A549 (cell line): ENCODE results near the gene CPA1. TPM values are rescaled to one million over a fixed set of nuclear protein-coding genes. Genes with fewer than 3 reads are reported as not detected.
"Not testable (repeated sequence)": the region's sequence is repeated elsewhere in the genome, so short reads cannot be mapped to it uniquely, and the experiment has no call there.

Source experiments
- ATAC-seq, 2 experiments: fragments of 200-7000 bp in 1 of 2; fragments of >200 bp in 1 of 2; cut with Nextera tagmentation in 1 of 2; cut with Tn5 transposase in 1 of 2; 3 replicates each; pipeline versions ENCODE4 v1.8.0 to v1.9.1; 2018 to 2020; ENCODE audit warnings: mild to moderate bottlenecking in 1 of 2, moderate library complexity in 1 of 2
- CTCF ChIA-PET: fragments of 300-600 bp; sonication (Branson Sonifier 250); formaldehyde crosslinking; extraction: SDS; loops from one replicate; lab custom pipeline; 2021; ENCODE audit warnings: antibody characterized with exemption, inconsistent platforms; lab: Yijun Ruan, JAX
- POLR2A ChIA-PET: fragments of 350-600 bp; formaldehyde crosslinking; extraction: SDS; loops from one replicate; lab custom pipeline; 2021; ENCODE audit warnings: antibody characterized with exemption, inconsistent platforms; lab: Yijun Ruan, JAX
- DNase-seq, 2 experiments: peaks; one replicate each; pipeline versions ENCODE4 v3.0.0 to v3.0.0-alpha.2; 2011 to 2016; ENCODE audit warnings: low read depth in 1 of 2, low spot score in 1 of 2
- FAIRE-seq: peaks from 2 replicates; lab custom pipeline; 2011; peaks lifted over from hg19 to GRCh38; lab: Jason Lieb, UNC
- H3K27ac ChIP-seq, 2 experiments: fragments of >200 bp; sonication (Bioruptor Twin); formaldehyde crosslinking; 3 replicates each; pipeline ENCODE4 v1.5.1; 2016 to 2017
- H3K4me1 ChIP-seq: fragments of >200 bp; sonication (Bioruptor Twin); formaldehyde crosslinking; 3 replicates; pipeline ENCODE4 v1.6.1; 2016
- H3K4me2 ChIP-seq: fragments of >200 bp; sonication (Bioruptor Twin); formaldehyde crosslinking; 3 replicates; pipeline ENCODE4 v1.6.1; 2016
- H3K4me3 ChIP-seq: fragments of >200 bp; sonication (Bioruptor Twin); formaldehyde crosslinking; 3 replicates; pipeline ENCODE4 v1.5.1; 2016
- H3K9me3 ChIP-seq: fragments of >200 bp; sonication (Bioruptor Twin); formaldehyde crosslinking; 3 replicates; pipeline ENCODE4 v1.6.1; 2016
- CBX8 ChIP-seq: fragments of 200-600 bp; sonication (generic); IDR thresholded peaks from 2 replicates; pipeline ENCODE4 v1.6.1; 2016
- CEBPB ChIP-seq, 2 experiments: fragments of >200 bp in 1 of 2; sonication (Bioruptor Twin) in 1 of 2; formaldehyde crosslinking in 1 of 2; IDR thresholded peaks; 2 replicates each; pipeline ENCODE4 v1.6.1; 2012 to 2016
- EHMT2 ChIP-seq: fragments of 200-600 bp; sonication (generic); IDR thresholded peaks from 2 replicates; pipeline ENCODE4 v1.6.1; 2016; ENCODE audit warnings: antibody characterized with exemption, low read depth, mild to moderate bottlenecking, moderate library complexity
- ESRRA ChIP-seq: fragments of 150-350 bp; IDR thresholded peaks from 2 replicates; pipeline ENCODE4 v1.6.1; 2014; ENCODE audit warnings: mild to moderate bottlenecking, low read length, borderline replicate concordance
- HEYL ChIP-seq: fragments of 250-450 bp; sonication (Bioruptor Pico); IDR thresholded peaks from 2 replicates; pipeline ENCODE4 v1.8.0; 2021; ENCODE audit warnings: mild to moderate bottlenecking, moderate library complexity
- HOXA7 ChIP-seq: fragments of 250-450 bp; sonication (Bioruptor Pico); IDR thresholded peaks from 2 replicates; pipeline ENCODE4 v1.5.0; 2020; ENCODE audit warnings: mild to moderate bottlenecking, moderate library complexity
- JUNB ChIP-seq: fragments of >200 bp; sonication (Bioruptor Twin); formaldehyde crosslinking; IDR thresholded peaks from 2 replicates; pipeline ENCODE4 v1.6.1; 2016
- MYC ChIP-seq: IDR thresholded peaks from 2 replicates; pipeline ENCODE4 v1.6.1; 2012; ENCODE audit warnings: mild to moderate bottlenecking, inconsistent platforms, low read length, improper control_type of control experiment, borderline replicate concordance
- NFE2L2 ChIP-seq: fragments of 150-350 bp; conservative IDR thresholded peaks from 2 replicates; pipeline ENCODE4 v1.6.1; 2014; ENCODE audit warnings: low read length
- NPAS2 ChIP-seq: fragments of 250-450 bp; sonication (Bioruptor Pico); IDR thresholded peaks from 2 replicates; pipeline ENCODE4 v1.8.0; 2022; ENCODE audit warnings: mild to moderate bottlenecking, moderate library complexity, borderline replicate concordance
- POLR2AphosphoS2 ChIP-seq: conservative IDR thresholded peaks from 2 replicates; pipeline ENCODE4 v1.6.1; 2012; ENCODE audit warnings: low read length, improper control_type of control experiment, inconsistent platforms
- RAD21 ChIP-seq, 2 experiments: fragments of >200 bp in 1 of 2; sonication (Bioruptor Twin) in 1 of 2; formaldehyde crosslinking in 1 of 2; IDR thresholded peaks in 1 of 2; conservative IDR thresholded peaks in 1 of 2; 2 replicates in 1 of 2; 3 replicates in 1 of 2; pipeline ENCODE4 v1.6.1; 2012 to 2018; ENCODE audit warnings: inconsistent platforms in 1 of 2
- RARB ChIP-seq: fragments of 250-450 bp; sonication (Bioruptor Pico); IDR thresholded peaks from 2 replicates; pipeline ENCODE4 v1.8.0; 2021; ENCODE audit warnings: mild to moderate bottlenecking, moderate library complexity
- SMC3 ChIP-seq: fragments of >200 bp; sonication (Bioruptor Twin); formaldehyde crosslinking; IDR thresholded peaks from 3 replicates; pipeline ENCODE4 v1.6.1; 2018; ENCODE audit warnings: inconsistent platforms
- TFCP2L1 ChIP-seq: fragments of 250-450 bp; sonication (Bioruptor Pico); IDR thresholded peaks from 2 replicates; pipeline ENCODE4 v1.5.0; 2021; ENCODE audit warnings: mild to moderate bottlenecking
- WGBS: methylation state at CpG from one replicate; pipeline ENCODE4 v1.1.6; 2017; ENCODE audit errors: missing lambda C conversion rate; 5-methylcytosine and 5-hydroxymethylcytosine counted together
- polyA plus RNA-seq, 4 experiments: library from polyadenylated mRNA; depleted of rRNA in 3 of 4; stranded (reverse); fragments of >200 nt; fragmentation: RNase III in 1 of 4; extraction: RNeasy Plus Mini Kit Qiagen cat#74134 plus additional on column Dnase treatment in 1 of 4; gene quantifications; 2 replicates in 3 of 4; 3 replicates in 1 of 4; pipeline ENCODE4 v1.2.3, GENCODE V29; 2011 to 2017
- TF ChIP-seq, protein P1 (sequence below): fragments of 250-450 bp; sonication (Bioruptor Pico); IDR thresholded peaks from 2 replicates; pipeline ENCODE4 v1.5.0; 2020; ENCODE audit warnings: low read depth, mild to moderate bottlenecking, moderate library complexity
- TF ChIP-seq, protein P2 (sequence below): fragments of 250-450 bp; sonication (Bioruptor Pico); IDR thresholded peaks from 2 replicates; pipeline ENCODE4 v1.5.0; 2021; ENCODE audit warnings: mild to moderate bottlenecking, moderate library complexity, borderline replicate concordance
- TF ChIP-seq, protein P3 (sequence below): fragments of 450-650 bp; IDR thresholded peaks from 2 replicates; pipeline ENCODE4 v1.6.1; 2014; ENCODE audit warnings: antibody characterized with exemption
- TF ChIP-seq, protein P4 (sequence below): fragments of >200 bp; sonication (Bioruptor Twin); formaldehyde crosslinking; IDR thresholded peaks from 2 replicates; pipeline ENCODE4 v1.6.1; 2016
- TF ChIP-seq, protein P5 (sequence below): fragments of >200 bp; sonication (Bioruptor Twin); formaldehyde crosslinking; IDR thresholded peaks from 3 replicates; pipeline ENCODE4 v1.6.1; 2016
- TF ChIP-seq, protein P6 (sequence below): IDR thresholded peaks from 2 replicates; pipeline ENCODE4 v1.6.1; 2012; ENCODE audit warnings: low read depth, borderline replicate concordance

Gene CPA1
- polyA plus RNA-seq, 2 of the 4 experiments (the other 2 are of a cell fraction), result not detected

DNA sequence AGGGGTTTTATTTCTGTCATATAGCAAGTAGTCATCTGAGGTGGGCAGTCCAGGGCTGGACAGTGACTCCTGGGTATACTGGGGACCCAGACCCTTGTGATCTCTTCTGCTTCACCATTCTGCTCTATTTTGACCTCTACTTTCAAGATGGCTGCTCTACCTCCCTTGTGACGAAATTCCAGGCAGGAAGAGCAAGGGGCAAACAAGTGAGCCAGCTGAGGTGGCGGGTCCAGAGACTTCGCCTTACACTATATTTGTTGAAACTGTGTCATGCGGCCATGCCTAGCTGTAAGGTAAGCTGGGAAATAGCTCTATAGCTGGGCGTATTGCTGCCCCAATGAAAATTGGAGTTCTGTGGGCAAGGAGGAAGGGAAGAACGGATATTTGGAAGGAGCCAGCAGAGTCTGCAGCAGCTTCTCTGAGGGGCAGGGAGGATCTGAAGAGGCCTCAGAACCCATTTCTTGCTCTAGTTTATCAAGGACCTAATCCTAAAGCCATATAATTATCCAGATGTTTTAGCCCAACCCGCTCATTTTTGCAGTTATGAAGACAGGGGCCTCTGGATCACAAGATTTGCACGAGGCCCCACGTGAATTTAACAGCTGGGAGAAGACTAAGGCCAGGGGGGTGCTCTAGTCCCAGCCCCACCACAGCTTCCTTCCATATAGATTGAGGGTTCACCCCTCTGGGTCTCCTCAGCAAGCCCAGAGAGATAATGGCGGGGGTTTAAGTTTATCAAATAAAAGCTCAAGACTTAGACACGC lies 7.7 kb upstream of the CPA1 start:
- TF ChIP-seq, protein P1, sequence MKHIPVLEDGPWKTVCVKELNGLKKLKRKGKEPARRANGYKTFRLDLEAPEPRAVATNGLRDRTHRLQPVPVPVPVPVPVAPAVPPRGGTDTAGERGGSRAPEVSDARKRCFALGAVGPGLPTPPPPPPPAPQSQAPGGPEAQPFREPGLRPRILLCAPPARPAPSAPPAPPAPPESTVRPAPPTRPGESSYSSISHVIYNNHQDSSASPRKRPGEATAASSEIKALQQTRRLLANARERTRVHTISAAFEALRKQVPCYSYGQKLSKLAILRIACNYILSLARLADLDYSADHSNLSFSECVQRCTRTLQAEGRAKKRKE (CRISPR knock-in tag), result no peak
- no peak for TF ChIP-seq HEYL
- TF ChIP-seq, protein P2, sequence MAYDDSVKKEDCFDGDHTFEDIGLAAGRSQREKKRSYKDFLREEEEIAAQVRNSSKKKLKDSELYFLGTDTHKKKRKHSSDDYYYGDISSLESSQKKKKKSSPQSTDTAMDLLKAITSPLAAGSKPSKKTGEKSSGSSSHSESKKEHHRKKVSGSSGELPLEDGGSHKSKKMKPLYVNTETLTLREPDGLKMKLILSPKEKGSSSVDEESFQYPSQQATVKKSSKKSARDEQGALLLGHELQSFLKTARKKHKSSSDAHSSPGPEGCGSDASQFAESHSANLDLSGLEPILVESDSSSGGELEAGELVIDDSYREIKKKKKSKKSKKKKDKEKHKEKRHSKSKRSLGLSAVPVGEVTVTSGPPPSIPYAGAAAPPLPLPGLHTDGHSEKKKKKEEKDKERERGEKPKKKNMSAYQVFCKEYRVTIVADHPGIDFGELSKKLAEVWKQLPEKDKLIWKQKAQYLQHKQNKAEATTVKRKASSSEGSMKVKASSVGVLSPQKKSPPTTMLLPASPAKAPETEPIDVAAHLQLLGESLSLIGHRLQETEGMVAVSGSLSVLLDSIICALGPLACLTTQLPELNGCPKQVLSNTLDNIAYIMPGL, result no peak
- ATAC-seq, result no peak
- no peak overlapping the region for H3K4me2 ChIP-seq
- POLR2A ChIA-PET, result no interaction called here
- H3K9me3 ChIP-seq, result no peaks in the 10 kb centered on the region
- 65% methylated on average over 11 of the region's 11 CpGs for WGBS
- peaks cover 12% of the 10 kb centered on the region for H3K4me1 ChIP-seq
- no peak overlapping the region for H3K27ac ChIP-seq
- CTCF ChIA-PET, result interaction anchor here (0.8 kb wide), 1 partner anchor 65 kb away, joined by 3 read pairs; no protein-coding TSS in a partner anchor
- no peak overlapping the region for H3K4me3 ChIP-seq
- no peak for DNase-seq
- no peak for FAIRE-seq

DNA sequence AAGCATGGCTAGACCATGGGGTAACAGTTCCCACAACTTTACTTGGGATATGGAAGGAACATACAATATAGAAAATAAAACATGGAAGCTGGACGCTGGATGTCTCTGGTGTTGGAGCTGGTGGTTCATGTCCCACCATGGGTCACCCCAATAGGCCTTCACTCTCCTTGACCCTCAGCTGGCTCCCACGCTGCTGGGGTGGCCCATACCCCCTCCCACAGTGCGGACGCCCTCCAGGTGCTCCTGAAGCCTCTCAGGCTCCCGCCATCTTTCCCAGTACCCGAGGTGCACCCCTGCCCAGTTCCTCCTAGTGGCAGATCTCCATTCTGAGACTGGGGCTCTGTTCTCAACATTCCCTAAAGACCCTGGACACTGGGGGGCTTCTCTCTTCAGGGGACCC lies 5.8 kb upstream of the CPA1 start:
- CTCF ChIA-PET, result no interaction called here
- WGBS, result 64% methylated on average over 6 of the region's 6 CpGs

DNA sequence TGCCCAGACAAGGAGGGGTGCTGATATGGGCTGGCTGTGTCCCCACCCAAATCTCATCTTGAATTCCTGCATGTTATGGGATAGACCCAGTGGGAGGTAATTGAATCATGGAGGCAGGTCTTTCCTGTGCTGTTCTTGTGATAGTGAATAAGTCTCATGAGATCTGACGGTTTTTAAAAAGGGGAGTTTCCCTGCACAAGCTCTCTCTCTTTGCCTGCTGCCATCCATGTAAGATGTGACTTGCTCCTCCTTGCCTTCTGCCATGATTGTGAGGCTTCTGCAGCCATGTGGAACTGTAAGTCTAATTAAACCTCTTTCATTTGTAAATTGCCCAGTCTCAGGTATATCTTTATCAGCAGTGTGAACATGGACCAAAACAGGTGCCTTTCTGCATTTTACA lies 3.8 kb upstream of the CPA1 start:
- H3K27ac ChIP-seq, ATAC-seq, DNase-seq, POLR2A ChIA-PET, H3K4me3 ChIP-seq, H3K4me1 ChIP-seq, H3K4me2 ChIP-seq, FAIRE-seq, H3K9me3 ChIP-seq: not testable (repeated sequence)
- CTCF ChIA-PET, result interaction anchor here (1.3 kb wide), 1 partner anchor 10 kb away, joined by 3 read pairs; no protein-coding TSS in a partner anchor
- 13% methylated on average over 1 of the region's 1 CpG for WGBS

More for the DNA sequence above, 5.8 kb upstream of the CPA1 start:
- Histone ChIP-seq H3K4me1 (peaks cover 4% of the 10 kb centered on the region; the same call in 1 of the 3 replicates), H3K4me2 (no peak overlapping the region), H3K9me3 (no peaks in the 10 kb centered on the region), H3K27ac (no peak overlapping the region), H3K4me3 (no peak overlapping the region)
- DNase-seq (no peak), FAIRE-seq (no peak), ATAC-seq (no peak)
- TF ChIP-seq JUNB (no peak), EHMT2 (no peak), HOXA7 (no peak), RARB (CRISPR knock-in tag) (no peak), CBX8 (no peak), MYC (no peak), CEBPB (IDR thresholded peaks at IDR 0.05) (no peak), TFCP2L1 (CRISPR knock-in tag) (no peak)
- TF ChIP-seq, protein P1 (CRISPR knock-in tag), result no peak
- POLR2A ChIA-PET, result no interaction called here

DNA sequence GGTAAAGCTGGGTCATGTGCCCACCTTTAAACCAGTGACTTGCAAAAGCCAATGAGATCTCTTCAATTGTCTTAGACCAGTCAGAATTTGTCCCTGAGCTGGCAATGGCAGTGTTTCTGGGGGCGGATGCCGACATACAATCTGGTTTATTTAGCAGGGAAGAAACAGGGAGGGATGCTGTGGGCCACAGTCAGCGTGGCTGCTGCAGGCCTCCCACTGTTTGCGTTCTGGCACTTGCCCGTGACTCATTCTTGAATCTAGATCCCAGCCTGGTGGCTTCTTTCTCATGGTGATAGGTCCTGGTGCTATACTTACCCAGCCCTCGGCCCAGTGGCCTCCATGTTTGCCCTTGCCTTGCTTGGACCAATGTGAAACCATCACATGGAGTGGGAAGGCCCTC lies 3.1 kb upstream of the CPA1 start:
- Histone ChIP-seq H3K4me2 (no peak overlapping the region), H3K4me3 (no peak overlapping the region), H3K9me3 (no peaks in the 10 kb centered on the region), H3K27ac (no peak overlapping the region), H3K4me1 (no peaks in the 10 kb centered on the region)
- FAIRE-seq (no peak), ATAC-seq (no peak), DNase-seq (no peak)
- POLR2A ChIA-PET, result no interaction called here
- WGBS, result 66% methylated on average over 5 of the region's 6 CpGs
- TF ChIP-seq, protein P3, sequence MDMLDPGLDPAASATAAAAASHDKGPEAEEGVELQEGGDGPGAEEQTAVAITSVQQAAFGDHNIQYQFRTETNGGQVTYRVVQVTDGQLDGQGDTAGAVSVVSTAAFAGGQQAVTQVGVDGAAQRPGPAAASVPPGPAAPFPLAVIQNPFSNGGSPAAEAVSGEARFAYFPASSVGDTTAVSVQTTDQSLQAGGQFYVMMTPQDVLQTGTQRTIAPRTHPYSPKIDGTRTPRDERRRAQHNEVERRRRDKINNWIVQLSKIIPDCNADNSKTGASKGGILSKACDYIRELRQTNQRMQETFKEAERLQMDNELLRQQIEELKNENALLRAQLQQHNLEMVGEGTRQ, result no peak
- no peak for TF ChIP-seq RAD21 (conservative IDR thresholded peaks at IDR 0.05 in 1 of 2, IDR thresholded peaks at IDR 0.05 in 1 of 2)
- TF ChIP-seq POLR2AphosphoS2, result no peak
- no peak for TF ChIP-seq SMC3
- TF ChIP-seq, protein P4, sequence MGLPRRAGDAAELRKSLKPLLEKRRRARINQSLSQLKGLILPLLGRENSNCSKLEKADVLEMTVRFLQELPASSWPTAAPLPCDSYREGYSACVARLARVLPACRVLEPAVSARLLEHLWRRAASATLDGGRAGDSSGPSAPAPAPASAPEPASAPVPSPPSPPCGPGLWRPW, result no peak
- no peak for TF ChIP-seq HEYL
- TF ChIP-seq, protein P5, sequence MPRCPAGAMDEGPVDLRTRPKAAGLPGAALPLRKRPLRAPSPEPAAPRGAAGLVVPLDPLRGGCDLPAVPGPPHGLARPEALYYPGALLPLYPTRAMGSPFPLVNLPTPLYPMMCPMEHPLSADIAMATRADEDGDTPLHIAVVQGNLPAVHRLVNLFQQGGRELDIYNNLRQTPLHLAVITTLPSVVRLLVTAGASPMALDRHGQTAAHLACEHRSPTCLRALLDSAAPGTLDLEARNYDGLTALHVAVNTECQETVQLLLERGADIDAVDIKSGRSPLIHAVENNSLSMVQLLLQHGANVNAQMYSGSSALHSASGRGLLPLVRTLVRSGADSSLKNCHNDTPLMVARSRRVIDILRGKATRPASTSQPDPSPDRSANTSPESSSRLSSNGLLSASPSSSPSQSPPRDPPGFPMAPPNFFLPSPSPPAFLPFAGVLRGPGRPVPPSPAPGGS, result no peak
- no peak for TF ChIP-seq ESRRA
- TF ChIP-seq NFE2L2, result no peak
- TF ChIP-seq, protein P6, sequence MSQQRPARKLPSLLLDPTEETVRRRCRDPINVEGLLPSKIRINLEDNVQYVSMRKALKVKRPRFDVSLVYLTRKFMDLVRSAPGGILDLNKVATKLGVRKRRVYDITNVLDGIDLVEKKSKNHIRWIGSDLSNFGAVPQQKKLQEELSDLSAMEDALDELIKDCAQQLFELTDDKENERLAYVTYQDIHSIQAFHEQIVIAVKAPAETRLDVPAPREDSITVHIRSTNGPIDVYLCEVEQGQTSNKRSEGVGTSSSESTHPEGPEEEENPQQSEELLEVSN, result no peak
- TF ChIP-seq NPAS2 (CRISPR knock-in tag), result no peak
- CTCF ChIA-PET, result interaction anchor here (1.3 kb wide), 1 partner anchor 11 kb away, joined by 3 read pairs; no protein-coding TSS in a partner anchor
